GM12878 (cell line): Measurements from ENCODE around the gene KCNH5. TPM values are rescaled to one million over a fixed set of nuclear protein-coding genes. Genes with fewer than 3 reads are reported as not detected.

ENCODE experiments used
- ATAC-seq: fragments of 200-7000 bp; cut with Tn5 transposase; 3 replicates; pipeline ENCODE4 v1.9.1; 2020; ENCODE audit warnings: mild to moderate bottlenecking, moderate library complexity
- BruUV-seq: library from RNA; stranded (reverse); fragments of 400-500 nt; replicated peaks from 2 replicates; lab custom pipeline; 2021; lab: Mats Ljungman, UMichigan
- CTCF ChIA-PET: fragments of 300-600 bp; sonication (Branson Sonifier 250); formaldehyde crosslinking; extraction: SDS; loops from one replicate; lab custom pipeline; 2021; ENCODE audit warnings: inconsistent platforms; lab: Yijun Ruan, JAX
- POLR2A ChIA-PET: fragments of 350-600 bp; formaldehyde crosslinking; extraction: SDS; loops from one replicate; lab custom pipeline; 2021; ENCODE audit warnings: inconsistent platforms; lab: Charles Lee
- RAD21 ChIA-PET: fragments of 300-600 bp; sonication (Branson Sonifier 250); formaldehyde crosslinking; loops from one replicate; lab custom pipeline; 2023; ENCODE audit warnings: antibody characterized with exemption; ENCODE audit not compliant: unreplicated experiment; lab: Charles Lee
- SMC1A ChIA-PET: fragments of 300-600 bp; sonication (Branson Sonifier 250); formaldehyde crosslinking; loops from one replicate; lab custom pipeline; 2023; ENCODE audit not compliant: unreplicated experiment, uncharacterized antibody; lab: Charles Lee
- DNase-seq: peaks from one replicate; pipeline ENCODE4 v3.0.0-alpha.2; 2011; ENCODE audit warnings: low read depth, low spot score
- FAIRE-seq: peaks from 3 replicates; lab custom pipeline; 2011; peaks lifted over from hg19 to GRCh38; lab: Jason Lieb, UNC
- H2AFZ ChIP-seq: 2 replicates; pipeline ENCODE4 v1.6.0; 2011; ENCODE audit warnings: low read depth, low read length, control low read depth; ENCODE audit not compliant: control insufficient read depth
- H3K27ac ChIP-seq: 2 replicates; pipeline ENCODE4 v1.5.1; 2011; ENCODE audit warnings: control low read depth; ENCODE audit not compliant: control insufficient read depth, insufficient read depth
- H3K27me3 ChIP-seq, 2 experiments: replicated peaks in 1 of 2; 2 replicates each; pipeline versions ENCODE4 v1.6.0 to v1.6.1; 2011; ENCODE audit warnings: low read length in 1 of 2; ENCODE audit not compliant: control insufficient read depth in 2 of 2, insufficient read depth in 2 of 2
- H3K36me3 ChIP-seq, 2 experiments: 2 replicates each; pipeline ENCODE4 v1.5.1; 2011; ENCODE audit warnings: low read length in 1 of 2; ENCODE audit not compliant: control insufficient read depth in 2 of 2, insufficient read depth in 2 of 2
- H3K4me1 ChIP-seq: 2 replicates; pipeline ENCODE4 v1.6.1; 2011; ENCODE audit warnings: mild to moderate bottlenecking, low read length, moderate library complexity, mixed read lengths; ENCODE audit not compliant: control insufficient read depth, insufficient read depth
- H3K4me2 ChIP-seq: 2 replicates; pipeline ENCODE4 v1.6.0; 2011; ENCODE audit warnings: control low read depth; ENCODE audit not compliant: control insufficient read depth, insufficient read depth
- H3K4me3 ChIP-seq: fragments of 200-600 bp; sonication (generic); 2 replicates; pipeline ENCODE4 v1.5.1; 2016
- H3K79me2 ChIP-seq: 2 replicates; pipeline ENCODE4 v1.6.0; 2011; ENCODE audit warnings: low read length; ENCODE audit not compliant: control insufficient read depth, insufficient read depth
- H3K9ac ChIP-seq: 2 replicates; pipeline ENCODE4 v1.8.0; 2011; ENCODE audit warnings: low read length, control low read depth, mixed read lengths; ENCODE audit not compliant: control insufficient read depth, insufficient read depth
- H3K9me3 ChIP-seq: replicated peaks from 3 replicates; pipeline ENCODE4 v1.5.1; 2011; ENCODE audit warnings: mild to moderate bottlenecking, low read length; ENCODE audit not compliant: control insufficient read depth, insufficient read depth
- H4K20me1 ChIP-seq: 2 replicates; pipeline ENCODE4 v1.6.0; 2011; ENCODE audit not compliant: control insufficient read depth, insufficient read depth
- CEBPZ ChIP-seq: fragments of 150-350 bp; IDR thresholded peaks from 2 replicates; pipeline ENCODE4 v1.6.1; 2016; ENCODE audit warnings: low read depth, low read length
- HDGF ChIP-seq: fragments of 450-650 bp; IDR thresholded peaks from 2 replicates; pipeline ENCODE4 v1.6.1; 2016; ENCODE audit warnings: antibody characterized with exemption
- NR2F1 ChIP-seq: fragments of 450-650 bp; conservative IDR thresholded peaks from 2 replicates; pipeline ENCODE4 v1.6.1; 2017; ENCODE audit warnings: mild to moderate bottlenecking
- PKNOX1 ChIP-seq: fragments of 450-650 bp; IDR thresholded peaks from 2 replicates; pipeline ENCODE4 v1.6.1; 2016; ENCODE audit warnings: mild to moderate bottlenecking
- SIX5 ChIP-seq: IDR thresholded peaks from 2 replicates; pipeline ENCODE4 v1.6.1; 2011; ENCODE audit warnings: mild to moderate bottlenecking, low read depth, low read length, moderate library complexity; ENCODE audit not compliant: severe bottlenecking
- SP1 ChIP-seq: IDR thresholded peaks from one replicate; pipeline ENCODE4 v1.6.1; 2011; ENCODE audit warnings: low read depth, low read length
- SREBF2 ChIP-seq: IDR thresholded peaks from 2 replicates; pipeline ENCODE4 v1.6.1; 2012; ENCODE audit warnings: mild to moderate bottlenecking, low read length
- TCF7 ChIP-seq: IDR thresholded peaks from 2 replicates; pipeline ENCODE4 v1.6.1; 2014; ENCODE audit warnings: antibody characterized with exemption, borderline replicate concordance
- ZBTB33 ChIP-seq: fragments of 450-650 bp; IDR thresholded peaks from 2 replicates; pipeline ENCODE4 v1.6.1; 2017; ENCODE audit warnings: mild to moderate bottlenecking
- whole genome bisulfite sequencing: methylation state at CpG from one replicate; pipeline ENCODE4 v1.1.6; 2016; ENCODE audit warnings: low lambda C conversion rate; ENCODE audit not compliant: insufficient replicate concordance, insufficient coverage; ENCODE audit errors: missing lambda C conversion rate; 5-methylcytosine and 5-hydroxymethylcytosine counted together
- in situ Hi-C: fragments of 300-500 bp; cut with MboI; formaldehyde crosslinking; loops from 9 replicates; pipeline ENCODE4 v1.14.3; 2018; ENCODE audit warnings: mixed read lengths
- intact Hi-C: fragments of 100-400 bp; cut with micrococcal nuclease; formaldehyde crosslinking; loops from one replicate; pipeline ENCODE4 v1.14.2; 2022; ENCODE audit not compliant: unreplicated experiment
- polyA plus RNA-seq, 11 experiments: library from polyadenylated mRNA; depleted of rRNA in 4 of 11; unstranded in 6 of 11; stranded (reverse) in 5 of 11; fragments of >200 nt; fragmentation: Nextera tagmentation in 4 of 11; fragmentation: Illumina TruSeq in 1 of 11; extraction: Ambion mirVana in 4 of 11; extraction: Trizol in 1 of 11; gene quantifications; 1 replicate in 1 of 11; 2 replicates in 10 of 11; pipeline versions ENCODE4 v1.2.1 to v1.2.3, GENCODE V29; 2011 to 2016; ENCODE audit warnings: inconsistent platforms in 2 of 11, missing spikeins in 2 of 11, low read depth in 1 of 11
- total RNA-seq, 4 experiments: library from RNA; depleted of rRNA in 3 of 4; stranded (reverse); fragments of >200 nt in 3 of 4; fragmentation: Illumina TruSeq in 1 of 4; extraction: Trizol in 1 of 4; gene quantifications; 2 replicates each; pipeline versions ENCODE4 v1.2.1 to v1.2.3, GENCODE V29; 2013 to 2021

Gene KCNH5
- total and polyA plus RNA-seq, 10 of the 15 experiments (the other 5 are each of a cell fraction or from before 2014, with no cell fraction given): under 0.01 to 0.04 (median 0.04) TPM; not detected in 7

- Histone ChIP-seq H3K27me3 (no peaks in the 10 kb centered on the region), H4K20me1 (no peaks in the 10 kb centered on the region), H3K27ac (no peak overlapping the region), H3K9me3 (no peaks in the 10 kb centered on the region), H2AFZ (no peak overlapping the region), H3K4me3 (no peak overlapping the region), H3K36me3 (no peaks in the 10 kb centered on the region), H3K4me2 (no peak overlapping the region), H3K9ac (no peak overlapping the region), H3K79me2 (no peaks in the 10 kb centered on the region), H3K4me1 (no peaks in the 10 kb centered on the region)
- DNase-seq (no peak), FAIRE-seq (no peak), ATAC-seq (no peak)
- BruUV-seq: no TSS peak
- ChIA-PET RAD21 (no interaction called here), POLR2A (no interaction called here), SMC1A (no interaction called here), CTCF (no interaction called here)
- 39% methylated on average over 7 of the region's 7 CpGs for WGBS
- intact Hi-C loops: no loop called here
- no peak for TF ChIP-seq SIX5
- in situ Hi-C loops: no loop called here
Observed at GRCh38 chr14:62682208-62682607, 363.1 kb downstream of the KCNH5 start.

DNA sequence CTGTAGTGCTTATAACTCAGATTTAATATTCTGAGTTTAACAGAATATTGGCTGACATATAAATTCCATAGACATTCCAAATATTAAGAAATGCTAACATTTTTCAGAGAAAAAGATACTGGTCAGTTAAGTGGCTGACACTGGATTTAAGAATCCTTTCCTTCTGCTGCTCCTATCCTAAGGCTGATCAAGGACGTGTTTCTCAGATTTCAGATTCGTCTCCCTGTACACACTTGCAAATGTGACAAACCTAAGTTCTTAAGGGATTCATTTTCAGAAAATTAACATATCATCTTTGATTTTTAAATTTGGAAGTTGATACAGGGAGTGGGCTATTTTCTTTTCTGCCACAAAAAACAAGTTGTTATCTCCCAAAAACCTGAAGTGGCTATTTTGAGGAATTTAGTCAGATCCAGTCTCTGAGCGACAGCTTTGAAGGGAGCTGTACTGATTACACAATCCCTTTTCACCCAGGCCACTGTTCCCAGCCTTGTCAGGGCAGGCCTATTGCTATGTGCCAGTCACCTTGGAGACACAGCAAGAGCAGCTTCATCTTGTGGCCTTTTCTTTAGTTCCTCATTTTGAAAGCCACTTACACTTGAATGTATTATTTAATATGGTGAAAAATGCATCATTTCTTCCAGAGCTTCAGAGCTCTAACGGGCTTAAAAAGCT is 370.6 kb downstream of the KCNH5 start:
- BruUV-seq: no TSS peak
- H3K27ac ChIP-seq: no peak overlapping the region
- no peaks in the 10 kb centered on the region for H4K20me1 ChIP-seq
- H3K27me3 ChIP-seq: no peaks in the 10 kb centered on the region
- CTCF ChIA-PET: no interaction called here
- SMC1A ChIA-PET: no interaction called here
- intact Hi-C loops: no loop called here
- no peaks in the 10 kb centered on the region for H3K4me1 ChIP-seq
- RAD21 ChIA-PET: no interaction called here
- POLR2A ChIA-PET: no interaction called here
- H2AFZ ChIP-seq: no peak overlapping the region
- no peaks in the 10 kb centered on the region for H3K79me2 ChIP-seq
- H3K36me3 ChIP-seq: no peaks in the 10 kb centered on the region
- H3K4me3 ChIP-seq: no peak overlapping the region
- FAIRE-seq (no peak), ATAC-seq (no peak), DNase-seq (no peak)
- WGBS: 14% methylated on average over 4 of the region's 4 CpGs
- no peaks in the 10 kb centered on the region for H3K9me3 ChIP-seq
- H3K4me2 ChIP-seq: no peak overlapping the region
- H3K9ac ChIP-seq: no peak overlapping the region
- in situ Hi-C loops: no loop called here
- TF ChIP-seq NR2F1 (no peak), TCF7 (no peak), ZBTB33 (no peak), SP1 (no peak), CEBPZ (no peak), HDGF (no peak), SREBF2 (no peak), PKNOX1 (no peak)
